Esophagus muscularis mucosa (tissue), 4 donors: ENCODE results near the gene NPAT. TPM values are rescaled to one million over a fixed set of nuclear protein-coding genes. Genes with fewer than 3 reads are reported as not detected.

ENCODE experiments used
- DNase-seq: peaks from one replicate; pipeline ENCODE4 v3.0.0-alpha.2; 2017; ENCODE audit errors: extremely low spot score
- H3K27ac ChIP-seq, 4 donors: fragments of 200-600 bp; sonication (generic); replicated peaks in 1 of 4; 1 replicate in 3 of 4; 2 replicates in 1 of 4; pipeline ENCODE4 v1.5.1; 2016 to 2019; ENCODE audit warnings: mild to moderate bottlenecking in 1 of 4
- H3K27me3 ChIP-seq, 4 donors: fragments of 200-600 bp; sonication (generic); one replicate each; pipeline versions ENCODE4 v1.5.1 to v1.6.0; 2016 to 2019
- H3K36me3 ChIP-seq, 4 donors: fragments of 200-600 bp; sonication (generic); one replicate each; pipeline ENCODE4 v1.5.1; 2016 to 2019
- H3K4me1 ChIP-seq, 4 donors: fragments of 200-600 bp; sonication (generic); one replicate each; pipeline ENCODE4 v1.5.1; 2016 to 2019
- H3K4me3 ChIP-seq, 4 donors: fragments of 200-600 bp; sonication (generic); 1 replicate in 2 of 4; 2 replicates in 2 of 4; pipeline ENCODE4 v1.5.1; 2016 to 2019; ENCODE audit warnings: mild to moderate bottlenecking in 4 of 4, moderate library complexity in 1 of 4
- H3K9me3 ChIP-seq, 4 donors: fragments of 200-600 bp; sonication (generic); 1 replicate in 3 of 4; 2 replicates in 1 of 4; pipeline ENCODE4 v1.5.1; 2016 to 2019
- EP300 ChIP-seq: sonication (generic); formaldehyde crosslinking; IDR thresholded peaks from one replicate; pipeline ENCODE4 v1.6.1; 2017; ENCODE audit warnings: antibody characterized with exemption
- POLR2A ChIP-seq: fragments of 450-650 bp; IDR thresholded peaks from one replicate; pipeline ENCODE4 v1.6.1; 2017; ENCODE audit warnings: antibody characterized with exemption, moderate library complexity, mild to moderate bottlenecking, low read depth
- POLR2AphosphoS5 ChIP-seq, 2 donors: sonication (generic); formaldehyde crosslinking; IDR thresholded peaks; one replicate each; pipeline ENCODE4 v1.6.1; 2017; ENCODE audit warnings: antibody characterized with exemption in 2 of 2
- WGBS: methylation state at CpG from one replicate; pipeline ENCODE4 v1.1.5; 2018; 5-methylcytosine and 5-hydroxymethylcytosine counted together
- intact Hi-C: fragments of 100-400 bp; cut with DNase I; formaldehyde crosslinking; loops from one replicate; pipeline ENCODE4 v1.15.1; 2023
- total RNA-seq, 4 donors: library from RNA; depleted of rRNA; stranded (reverse); fragments of >200 nt; gene quantifications; one replicate each; pipeline versions ENCODE4 v1.1.0 to v1.2.1, GENCODE V29; 2016
- TF ChIP-seq, protein P1 (sequence below), 3 experiments: fragments of 200-600 bp in 2 of 3; fragments of 450-650 bp in 1 of 3; sonication (generic) in 2 of 3; IDR thresholded peaks; one replicate each; pipeline ENCODE4 v1.5.1; 2017 to 2019; ENCODE audit warnings: antibody characterized with exemption in 3 of 3, mild to moderate bottlenecking in 2 of 3, moderate library complexity in 1 of 3

The NPAT gene
- total RNA-seq, 4 donors from 2014 or later, result 10.4 to 13.7 (median 10.7) TPM

DNA sequence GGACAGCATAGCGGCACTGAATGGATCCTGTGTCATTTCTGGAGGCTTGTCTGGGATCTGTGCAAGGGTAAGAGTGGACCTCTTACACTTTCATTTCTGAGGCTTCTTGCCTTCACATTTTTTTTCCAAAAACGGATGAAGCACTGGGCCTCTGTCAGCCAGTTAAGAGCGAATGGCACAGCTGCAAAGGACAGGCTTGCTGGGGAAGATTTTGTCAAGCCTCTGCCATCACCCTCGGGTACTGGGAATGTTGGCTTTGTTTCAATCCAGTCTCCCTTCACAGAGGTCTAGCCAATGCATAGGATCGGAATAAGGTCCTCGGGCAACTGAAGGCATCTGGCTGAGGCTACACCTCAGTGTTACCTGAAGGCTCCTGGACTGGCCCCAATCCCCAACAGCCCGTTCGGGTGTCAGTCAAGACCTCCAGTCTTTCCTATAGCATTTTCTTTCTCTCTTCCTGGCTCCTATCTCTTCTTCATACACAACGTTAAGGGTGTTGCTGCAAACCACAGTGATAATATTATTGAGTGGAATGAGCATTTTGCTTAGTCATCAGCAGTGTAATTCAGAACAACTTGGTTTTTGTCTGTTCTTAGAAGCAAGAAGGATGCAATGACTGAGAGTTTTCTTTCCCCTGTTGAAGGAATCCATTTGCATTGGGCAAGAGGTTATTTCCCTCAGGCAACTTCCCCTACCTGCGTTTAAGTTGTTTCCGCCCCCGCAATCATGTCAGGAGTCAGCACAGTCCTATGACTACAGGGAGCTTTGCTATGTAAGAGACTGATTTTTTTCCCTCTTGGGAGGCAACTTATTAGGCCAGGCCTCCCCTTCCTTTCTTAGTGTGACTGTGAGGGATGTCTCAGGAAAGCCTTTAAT, 22.8 kb downstream of the NPAT start:
- Histone ChIP-seq H3K27me3 (no peaks in the 10 kb centered on the region), H3K27ac (no peak overlapping the region), H3K9me3 (no peaks in the 10 kb centered on the region), H3K4me3 (no peak overlapping the region), H3K36me3 (peaks cover 0 to 45% (median 30%) of the 10 kb centered on the region in 4 donors), H3K4me1 (peaks cover 0 to 5% (median 2%) of the 10 kb centered on the region in 4 donors)
- intact Hi-C loops, result no loop called here
- no peak for DNase-seq
- 85% methylated on average over 12 of the region's 12 CpGs for WGBS
- TF ChIP-seq POLR2AphosphoS5 (IDR thresholded peaks at IDR 0.05) (no peak), EP300 (no peak), POLR2A (no peak)
- TF ChIP-seq, protein P1, sequence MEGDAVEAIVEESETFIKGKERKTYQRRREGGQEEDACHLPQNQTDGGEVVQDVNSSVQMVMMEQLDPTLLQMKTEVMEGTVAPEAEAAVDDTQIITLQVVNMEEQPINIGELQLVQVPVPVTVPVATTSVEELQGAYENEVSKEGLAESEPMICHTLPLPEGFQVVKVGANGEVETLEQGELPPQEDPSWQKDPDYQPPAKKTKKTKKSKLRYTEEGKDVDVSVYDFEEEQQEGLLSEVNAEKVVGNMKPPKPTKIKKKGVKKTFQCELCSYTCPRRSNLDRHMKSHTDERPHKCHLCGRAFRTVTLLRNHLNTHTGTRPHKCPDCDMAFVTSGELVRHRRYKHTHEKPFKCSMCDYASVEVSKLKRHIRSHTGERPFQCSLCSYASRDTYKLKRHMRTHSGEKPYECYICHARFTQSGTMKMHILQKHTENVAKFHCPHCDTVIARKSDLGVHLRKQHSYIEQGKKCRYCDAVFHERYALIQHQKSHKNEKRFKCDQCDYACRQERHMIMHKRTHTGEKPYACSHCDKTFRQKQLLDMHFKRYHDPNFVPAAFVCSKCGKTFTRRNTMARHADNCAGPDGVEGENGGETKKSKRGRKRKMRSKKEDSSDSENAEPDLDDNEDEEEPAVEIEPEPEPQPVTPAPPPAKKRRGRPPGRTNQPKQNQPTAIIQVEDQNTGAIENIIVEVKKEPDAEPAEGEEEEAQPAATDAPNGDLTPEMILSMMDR (IDR thresholded peaks at IDR 0.05), result no peak

- no peak overlapping the region for H3K27ac ChIP-seq
- no peak for DNase-seq
- H3K9me3 ChIP-seq, result no peaks in the 10 kb centered on the region
- peaks cover 0 to 5% (median 2%) of the 10 kb centered on the region in 4 donors for H3K4me1 ChIP-seq
- H3K4me3 ChIP-seq, result no peak overlapping the region
- H3K36me3 ChIP-seq, result peaks cover 0 to 46% (median 28%) of the 10 kb centered on the region in 4 donors
- H3K27me3 ChIP-seq, result no peaks in the 10 kb centered on the region
- no peak for TF ChIP-seq POLR2AphosphoS5 (IDR thresholded peaks at IDR 0.05)
- TF ChIP-seq, protein P1 (IDR thresholded peaks at IDR 0.05), result no peak
- TF ChIP-seq EP300, result no peak
- no peak for TF ChIP-seq POLR2A
- 89% methylated on average over 8 of the region's 8 CpGs for WGBS
- intact Hi-C loops, result no loop called here
Measured at GRCh38 chr11:108198833-108199232, 23.6 kb downstream of the NPAT start.

DNA sequence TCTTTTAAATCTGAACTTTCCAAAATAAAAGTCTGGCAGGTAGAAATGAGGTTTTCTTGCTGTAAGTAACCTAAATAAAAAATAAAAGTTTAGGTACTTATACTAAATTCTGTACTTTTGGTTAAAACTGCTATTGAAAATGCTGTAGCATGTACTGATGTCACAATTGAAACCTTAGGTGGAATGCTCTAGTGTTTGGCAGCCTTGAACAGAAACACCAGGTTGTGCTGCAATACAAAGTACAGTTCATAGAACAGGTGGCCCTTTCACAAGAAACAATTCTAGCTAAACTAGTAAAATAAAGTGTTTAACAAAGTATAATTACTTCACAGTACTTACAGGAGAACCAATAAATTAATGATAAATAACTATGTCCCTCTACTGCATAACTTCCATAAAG, 25.1 kb downstream of the NPAT start:
- intact Hi-C loops, result no loop called here
- TF ChIP-seq, protein P1 (IDR thresholded peaks at IDR 0.05), result no peak
- no peak for TF ChIP-seq EP300
- TF ChIP-seq POLR2A, result no peak
- no peak for TF ChIP-seq POLR2AphosphoS5 (IDR thresholded peaks at IDR 0.05)
- no peak for DNase-seq
- H3K36me3 ChIP-seq, result peaks cover 0 to 58% (median 36%) of the 10 kb centered on the region in 4 donors
- no peaks in the 10 kb centered on the region for H3K9me3 ChIP-seq
- peaks cover 0 to 5% (median 2%) of the 10 kb centered on the region in 4 donors for H3K4me1 ChIP-seq
- H3K4me3 ChIP-seq, result no peak overlapping the region
- no peak overlapping the region for H3K27ac ChIP-seq
- H3K27me3 ChIP-seq, result no peaks in the 10 kb centered on the region

GRCh38 chr11:108196901-108197300, 25.5 kb downstream of the NPAT start:
- H3K36me3 ChIP-seq, result peaks cover 0 to 63% (median 38%) of the 10 kb centered on the region in 4 donors
- intact Hi-C loops, result no loop called here
- no peak for DNase-seq
- H3K27ac ChIP-seq, result no peak overlapping the region
- no peak overlapping the region for H3K4me3 ChIP-seq
- peaks cover 0 to 5% (median 2%) of the 10 kb centered on the region in 4 donors for H3K4me1 ChIP-seq
- no peaks in the 10 kb centered on the region for H3K27me3 ChIP-seq
- H3K9me3 ChIP-seq, result no peaks in the 10 kb centered on the region
- TF ChIP-seq POLR2AphosphoS5 (IDR thresholded peaks at IDR 0.05) (no peak), EP300 (no peak), POLR2A (no peak)
- TF ChIP-seq, protein P1 (IDR thresholded peaks at IDR 0.05), result no peak
- WGBS, result 86% methylated on average over 3 of the region's 3 CpGs
